Measurements from ENCODE around the gene EPAS1. TPM values are rescaled to one million over a fixed set of nuclear protein-coding genes. Genes with fewer than 3 reads are reported as not detected.

Gene EPAS1
- total and polyA plus RNA-seq, 2 of the 13 experiments (the other 11 are each of a cell fraction or from before 2014, with no cell fraction given): 47.1 to 182 TPM

DNA sequence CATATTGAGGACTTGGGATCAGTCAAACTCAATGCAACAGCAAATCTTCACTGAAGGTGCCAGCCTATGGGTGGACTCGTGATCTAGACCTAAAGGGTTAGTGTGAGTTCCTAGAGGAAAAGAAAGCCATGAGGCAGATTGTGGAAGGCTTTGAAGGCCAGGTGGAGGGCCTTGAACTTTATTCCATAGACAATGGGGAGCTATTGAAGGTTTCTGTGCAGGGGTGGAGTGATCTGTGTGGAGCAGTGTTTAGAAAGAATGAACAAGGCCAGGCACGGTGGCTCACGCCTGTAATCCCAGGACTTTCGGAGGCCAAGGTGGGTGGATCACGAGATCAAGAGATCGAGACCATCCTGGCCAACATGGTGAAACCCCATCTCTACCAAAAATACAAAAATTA is 61.5 kb downstream of the EPAS1 start:
- H3K36me3 ChIP-seq (replicated peaks in 1 of 2; ENCODE audit: control insufficient read depth in 1 of 2, insufficient read depth in 2 of 2, low read length in 2 of 2): peaks cover 60 to 91% of the 10 kb centered on the region in 2 experiments
- WGBS (ENCODE audit: low lambda C conversion rate): 86% methylated on average over 6 of the region's 6 CpGs
- peak overlapping the region; percentile 19 for H3K27ac ChIP-seq (ENCODE audit: extremely low read length, insufficient read depth, low read length)
- H4K20me1 ChIP-seq (ENCODE audit: insufficient read depth, low read length): no peaks in the 10 kb centered on the region; the same call in 1 of the 2 replicates
- POLR2A ChIA-PET: interaction anchor here (1.4 kb wide), 1 partner anchor 64 kb away, joined by 3 read pairs; no protein-coding TSS in a partner anchor
- no peak overlapping the region for H2AFZ ChIP-seq (ENCODE audit: low read length)
- DNase-seq (ENCODE audit: low spot score): peak; percentile 42
- intact Hi-C loops (cut with micrococcal nuclease; ENCODE audit: unreplicated experiment): no loop called here
- no peaks in the 10 kb centered on the region for H3K79me2 ChIP-seq (ENCODE audit: insufficient read depth, low read length)
- no peak overlapping the region for H3K4me2 ChIP-seq (ENCODE audit: low read depth, low read length)
- H3K27me3 ChIP-seq (ENCODE audit: control insufficient read depth in 1 of 2, insufficient read depth in 2 of 2, low read length in 2 of 2): no peaks in the 10 kb centered on the region
- H3K4me3 ChIP-seq (replicated peaks in 1 of 3; ENCODE audit: insufficient read depth in 1 of 3, low read depth in 2 of 3, low read length in 3 of 3): no peak overlapping the region
- peaks cover 23% of the 10 kb centered on the region for H3K4me1 ChIP-seq (ENCODE audit: insufficient read depth, low read length)
- CTCF ChIA-PET (ENCODE audit: low intra/inter-chr PET ratio, low total read pairs): no interaction called here
- no peak overlapping the region for H3K9ac ChIP-seq (ENCODE audit: insufficient read depth, low read depth, low read length)
- no peak for FAIRE-seq
- no peak for ATAC-seq
- no peaks in the 10 kb centered on the region for H3K9me3 ChIP-seq (ENCODE audit: low read length)
- in situ Hi-C loops (cut with HindIII; ENCODE audit: extremely low pct_ligation_motif_present, low pct_unique_long_range_greater_than_20kb): loop anchor here (10.0 kb wide), 1 partner anchor 284 kb away; no protein-coding TSS in a partner anchor
- BruUV-seq (replicated peaks): no TSS peak
- TF ChIP-seq SOX6 (IDR thresholded peaks at IDR 0.05) (no peak), SOX6 (CRISPR knock-in tag; IDR thresholded peaks at IDR 0.05) (peak; percentile 78), SOX5 (CRISPR knock-in tag; IDR thresholded peaks at IDR 0.05; ENCODE audit: borderline replicate concordance) (0 out of 2 replicates have a peak, but pooled peaks have one; percentile 34), HOXA5 (CRISPR knock-in tag; IDR thresholded peaks at IDR 0.05) (no peak), TGIF2 (CRISPR knock-in tag; IDR thresholded peaks at IDR 0.05) (no peak), ZNF749 (CRISPR knock-in tag; IDR thresholded peaks at IDR 0.05; ENCODE audit: borderline replicate concordance) (no peak), SOX13 (IDR thresholded peaks at IDR 0.05) (no peak), SOX13 (CRISPR knock-in tag; conservative IDR thresholded peaks at IDR 0.05 in 1 of 2, IDR thresholded peaks at IDR 0.05 in 1 of 2) (peak in 1 of 2 experiments; percentile 59; a peak in 2 of 4 replicates), POGZ (CRISPR knock-in tag; IDR thresholded peaks at IDR 0.05) (peak; percentile 64), ZNF232 (CRISPR knock-in tag; IDR thresholded peaks at IDR 0.05; ENCODE audit: borderline replicate concordance) (no peak), ZMYM4 (CRISPR knock-in tag; IDR thresholded peaks at IDR 0.05) (peak; percentile 60; the same call in 1 of the 2 replicates), ELF3 (CRISPR knock-in tag; IDR thresholded peaks at IDR 0.05) (no peak), RARA (CRISPR knock-in tag; IDR thresholded peaks at IDR 0.05) (peak; percentile 36; the same call in 1 of the 2 replicates), CC2D1A (CRISPR knock-in tag; IDR thresholded peaks at IDR 0.05) (no peak), KLF6 (CRISPR knock-in tag; IDR thresholded peaks at IDR 0.05) (no peak), ZSCAN25 (CRISPR knock-in tag; IDR thresholded peaks at IDR 0.05) (peak; percentile 86), EED (CRISPR knock-in tag; IDR thresholded peaks at IDR 0.05) (no peak)
- TF ChIP-seq, protein P1, sequence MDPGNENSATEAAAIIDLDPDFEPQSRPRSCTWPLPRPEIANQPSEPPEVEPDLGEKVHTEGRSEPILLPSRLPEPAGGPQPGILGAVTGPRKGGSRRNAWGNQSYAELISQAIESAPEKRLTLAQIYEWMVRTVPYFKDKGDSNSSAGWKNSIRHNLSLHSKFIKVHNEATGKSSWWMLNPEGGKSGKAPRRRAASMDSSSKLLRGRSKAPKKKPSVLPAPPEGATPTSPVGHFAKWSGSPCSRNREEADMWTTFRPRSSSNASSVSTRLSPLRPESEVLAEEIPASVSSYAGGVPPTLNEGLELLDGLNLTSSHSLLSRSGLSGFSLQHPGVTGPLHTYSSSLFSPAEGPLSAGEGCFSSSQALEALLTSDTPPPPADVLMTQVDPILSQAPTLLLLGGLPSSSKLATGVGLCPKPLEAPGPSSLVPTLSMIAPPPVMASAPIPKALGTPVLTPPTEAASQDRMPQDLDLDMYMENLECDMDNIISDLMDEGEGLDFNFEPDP (CRISPR knock-in tag; conservative IDR thresholded peaks at IDR 0.05): no peak
- TF ChIP-seq, protein P2, sequence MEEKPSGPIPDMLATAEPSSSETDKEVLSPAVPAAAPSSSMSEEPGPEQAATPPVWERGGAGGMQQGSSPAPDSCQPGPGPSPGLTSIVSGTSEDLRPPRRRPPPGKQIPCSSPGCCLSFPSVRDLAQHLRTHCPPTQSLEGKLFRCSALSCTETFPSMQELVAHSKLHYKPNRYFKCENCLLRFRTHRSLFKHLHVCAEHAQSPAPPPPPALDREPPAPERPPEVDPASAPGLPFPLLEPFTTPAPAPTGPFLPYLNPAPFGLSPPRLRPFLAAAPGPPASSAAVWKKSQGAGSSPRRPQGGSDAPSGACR (CRISPR knock-in tag; IDR thresholded peaks at IDR 0.05): no peak
- TF ChIP-seq, protein P3, sequence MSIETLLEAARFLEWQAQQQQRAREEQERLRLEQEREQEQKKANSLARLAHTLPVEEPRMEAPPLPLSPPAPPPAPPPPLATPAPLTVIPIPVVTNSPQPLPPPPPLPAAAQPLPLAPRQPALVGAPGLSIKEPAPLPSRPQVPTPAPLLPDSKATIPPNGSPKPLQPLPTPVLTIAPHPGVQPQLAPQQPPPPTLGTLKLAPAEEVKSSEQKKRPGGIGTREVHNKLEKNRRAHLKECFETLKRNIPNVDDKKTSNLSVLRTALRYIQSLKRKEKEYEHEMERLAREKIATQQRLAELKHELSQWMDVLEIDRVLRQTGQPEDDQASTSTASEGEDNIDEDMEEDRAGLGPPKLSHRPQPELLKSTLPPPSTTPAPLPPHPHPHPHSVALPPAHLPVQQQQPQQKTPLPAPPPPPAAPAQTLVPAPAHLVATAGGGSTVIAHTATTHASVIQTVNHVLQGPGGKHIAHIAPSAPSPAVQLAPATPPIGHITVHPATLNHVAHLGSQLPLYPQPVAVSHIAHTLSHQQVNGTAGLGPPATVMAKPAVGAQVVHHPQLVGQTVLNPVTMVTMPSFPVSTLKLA (IDR thresholded peaks at IDR 0.05): no peak
